ENCODE measurements around the gene PTEN. TPM values are rescaled to one million over a fixed set of nuclear protein-coding genes. Genes with fewer than 3 reads are reported as not detected.

PTEN gene
- total RNA-seq, 2 experiments from 2014 or later: 79.8 to 86.0 TPM

DNA sequence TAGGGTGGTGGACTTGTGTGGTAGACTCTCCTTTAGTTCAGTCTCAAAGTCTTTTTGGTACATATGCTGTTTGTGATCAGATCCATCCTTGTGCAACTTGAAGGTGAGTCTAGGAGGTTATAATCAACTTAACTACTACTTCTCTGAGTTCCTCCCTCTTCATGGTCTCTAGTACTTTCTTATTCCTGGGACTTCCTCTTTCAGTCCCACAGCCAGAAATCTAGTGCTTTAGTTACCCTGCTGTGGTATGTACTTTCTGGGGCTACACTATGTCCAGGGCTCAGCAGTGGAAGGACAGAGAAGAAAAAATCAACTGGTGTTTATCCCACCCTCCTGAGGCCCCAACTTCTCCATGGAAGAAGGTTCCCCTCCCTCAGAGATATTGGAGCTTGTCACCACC is 26.0 kb upstream of the PTEN start:
- CTCF ChIA-PET: no interaction called here
- H3K27me3 Mint-ChIP-seq: no peaks in the 10 kb centered on the region
- intact Hi-C loops (cut with DNase I, micrococcal nuclease): no loop called here
- H3K4me3 Mint-ChIP-seq: no peak overlapping the region
- H3K27ac Mint-ChIP-seq: no peak overlapping the region
- Histone ChIP-seq H3K27ac (ENCODE audit: low read depth in 1 of 2, low read length in 2 of 2) (no peak overlapping the region), H3K9me3 (ENCODE audit: control insufficient read depth in 1 of 2, insufficient read depth in 1 of 2, low read length in 2 of 2) (no peaks in the 10 kb centered on the region), H3K4me3 (ENCODE audit: low read length) (no peak overlapping the region), H3K4me1 (ENCODE audit: insufficient read depth, low read length) (no peaks in the 10 kb centered on the region), H3K36me3 (ENCODE audit: insufficient read depth, low read length) (no peaks in the 10 kb centered on the region), H3K27me3 (ENCODE audit: control insufficient read depth in 1 of 2, insufficient read depth in 2 of 2, low read length in 2 of 2) (no peaks in the 10 kb centered on the region)
- no peak for ATAC-seq (ENCODE audit: poor library complexity)
- no peaks in the 10 kb centered on the region for H3K4me1 Mint-ChIP-seq (ENCODE audit: low read depth)
- DNase-seq: no peak
- H3K9me3 Mint-ChIP-seq: no peaks in the 10 kb centered on the region
- no peaks in the 10 kb centered on the region for H3K36me3 Mint-ChIP-seq (ENCODE audit: low read depth)
- TF ChIP-seq, protein P1, sequence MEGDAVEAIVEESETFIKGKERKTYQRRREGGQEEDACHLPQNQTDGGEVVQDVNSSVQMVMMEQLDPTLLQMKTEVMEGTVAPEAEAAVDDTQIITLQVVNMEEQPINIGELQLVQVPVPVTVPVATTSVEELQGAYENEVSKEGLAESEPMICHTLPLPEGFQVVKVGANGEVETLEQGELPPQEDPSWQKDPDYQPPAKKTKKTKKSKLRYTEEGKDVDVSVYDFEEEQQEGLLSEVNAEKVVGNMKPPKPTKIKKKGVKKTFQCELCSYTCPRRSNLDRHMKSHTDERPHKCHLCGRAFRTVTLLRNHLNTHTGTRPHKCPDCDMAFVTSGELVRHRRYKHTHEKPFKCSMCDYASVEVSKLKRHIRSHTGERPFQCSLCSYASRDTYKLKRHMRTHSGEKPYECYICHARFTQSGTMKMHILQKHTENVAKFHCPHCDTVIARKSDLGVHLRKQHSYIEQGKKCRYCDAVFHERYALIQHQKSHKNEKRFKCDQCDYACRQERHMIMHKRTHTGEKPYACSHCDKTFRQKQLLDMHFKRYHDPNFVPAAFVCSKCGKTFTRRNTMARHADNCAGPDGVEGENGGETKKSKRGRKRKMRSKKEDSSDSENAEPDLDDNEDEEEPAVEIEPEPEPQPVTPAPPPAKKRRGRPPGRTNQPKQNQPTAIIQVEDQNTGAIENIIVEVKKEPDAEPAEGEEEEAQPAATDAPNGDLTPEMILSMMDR (IDR thresholded peaks at IDR 0.05): no peak
- POLR2A ChIA-PET: interaction anchor here (1.0 kb wide), 1 partner anchor 18 kb away, joined by 3 read pairs; no protein-coding TSS in a partner anchor

DNA sequence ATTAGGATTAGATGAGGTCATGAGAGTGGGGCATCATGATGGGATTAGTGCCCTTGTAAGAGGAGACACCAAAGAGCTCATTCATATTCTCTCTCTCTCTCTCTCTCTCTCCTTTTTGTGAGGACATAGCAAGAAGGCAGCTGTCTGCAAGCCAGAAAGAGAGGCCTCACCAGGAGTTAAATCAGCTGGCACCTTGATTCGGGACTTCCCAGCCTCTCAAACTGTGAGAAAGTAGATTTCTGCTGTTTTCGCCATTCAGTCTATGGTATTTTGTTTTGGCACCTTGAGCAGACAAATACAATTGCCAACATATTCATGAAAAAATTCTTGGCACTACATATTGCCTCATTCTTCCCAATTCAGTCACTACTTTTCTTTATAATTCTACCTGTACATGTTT is 24.8 kb upstream of the PTEN start:
- intact Hi-C loops (cut with DNase I, micrococcal nuclease): no loop called here
- Histone ChIP-seq H3K27me3 (ENCODE audit: control insufficient read depth in 1 of 2, insufficient read depth in 2 of 2, low read length in 2 of 2) (no peaks in the 10 kb centered on the region), H3K4me3 (ENCODE audit: low read length) (no peak overlapping the region), H3K36me3 (ENCODE audit: insufficient read depth, low read length) (no peaks in the 10 kb centered on the region), H3K9me3 (ENCODE audit: control insufficient read depth in 1 of 2, insufficient read depth in 1 of 2, low read length in 2 of 2) (no peaks in the 10 kb centered on the region), H3K27ac (ENCODE audit: low read depth in 1 of 2, low read length in 2 of 2) (no peak overlapping the region), H3K4me1 (ENCODE audit: insufficient read depth, low read length) (no peaks in the 10 kb centered on the region)
- no peaks in the 10 kb centered on the region for H3K9me3 Mint-ChIP-seq
- ChIA-PET POLR2A (interaction anchor here (1.2 kb wide), 1 partner anchor 21 kb away, joined by 3 read pairs; the partner anchor contains the start of gene ATAD1), CTCF (interaction anchor here (0.6 kb wide), 3 partner anchors 599 to 1183 kb away, joined by 4 to 5 read pairs (median 5); no protein-coding TSS in a partner anchor)
- H3K27me3 Mint-ChIP-seq: no peaks in the 10 kb centered on the region
- no peak overlapping the region for H3K4me3 Mint-ChIP-seq
- no peak for ATAC-seq (ENCODE audit: poor library complexity)
- H3K36me3 Mint-ChIP-seq (ENCODE audit: low read depth): no peaks in the 10 kb centered on the region
- DNase-seq: no peak
- H3K4me1 Mint-ChIP-seq (ENCODE audit: low read depth): no peaks in the 10 kb centered on the region
- no peak overlapping the region for H3K27ac Mint-ChIP-seq
- TF ChIP-seq, protein P1 (IDR thresholded peaks at IDR 0.05): no peak

DNA sequence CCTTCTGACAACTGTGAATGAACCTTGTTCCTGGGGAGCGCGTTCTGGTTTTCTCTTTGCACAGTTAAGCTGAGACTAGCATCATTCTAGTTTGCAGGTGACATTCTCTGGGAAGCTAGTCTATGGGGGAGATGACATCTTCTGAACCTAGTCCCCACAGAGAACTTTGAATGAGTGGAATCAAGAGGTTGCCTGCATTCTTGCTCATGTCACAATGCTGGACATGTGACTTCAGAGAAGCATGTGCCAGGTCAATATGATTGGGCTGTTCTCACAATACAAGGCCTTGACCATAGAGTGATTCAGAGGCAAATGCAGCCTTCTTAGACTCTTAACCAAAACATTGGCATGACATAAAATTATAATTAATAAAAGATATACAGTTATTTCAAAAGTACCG is 22.2 kb upstream of the PTEN start:
- H3K27ac ChIP-seq (ENCODE audit: low read depth in 1 of 2, low read length in 2 of 2): no peak overlapping the region
- ChIA-PET CTCF (no interaction called here), POLR2A (no interaction called here)
- no peaks in the 10 kb centered on the region for H3K27me3 ChIP-seq (ENCODE audit: control insufficient read depth in 1 of 2, insufficient read depth in 2 of 2, low read length in 2 of 2)
- H3K4me1 ChIP-seq (ENCODE audit: insufficient read depth, low read length): no peaks in the 10 kb centered on the region
- Mint-ChIP-seq H3K4me1 (ENCODE audit: low read depth) (no peaks in the 10 kb centered on the region), H3K4me3 (no peak overlapping the region), H3K27ac (no peak overlapping the region), H3K36me3 (ENCODE audit: low read depth) (no peaks in the 10 kb centered on the region), H3K27me3 (no peaks in the 10 kb centered on the region), H3K9me3 (no peaks in the 10 kb centered on the region)
- no peak for DNase-seq
- intact Hi-C loops (cut with DNase I, micrococcal nuclease): no loop called here
- no peaks in the 10 kb centered on the region for H3K36me3 ChIP-seq (ENCODE audit: insufficient read depth, low read length)
- no peak for ATAC-seq (ENCODE audit: poor library complexity)
- TF ChIP-seq, protein P1 (IDR thresholded peaks at IDR 0.05): no peak
- H3K9me3 ChIP-seq (ENCODE audit: control insufficient read depth in 1 of 2, insufficient read depth in 1 of 2, low read length in 2 of 2): no peaks in the 10 kb centered on the region
- H3K4me3 ChIP-seq (ENCODE audit: low read length): no peak overlapping the region

All from CD4-positive, alpha-beta T cell (primary cell).